Esophagus squamous epithelium (tissue), 4 donors: ENCODE measurements around the gene PVALEF.

Experiments used
- POLR2A ChIP-seq, 4 donors: fragments of 450-650 bp; IDR thresholded peaks; one replicate each; pipeline ENCODE4 v1.6.1; 2017; ENCODE audit warnings: antibody characterized with exemption in 4 of 4, mild to moderate bottlenecking in 4 of 4, moderate library complexity in 3 of 4
- TF ChIP-seq, protein P1 (sequence below), 6 experiments: fragments of 450-650 bp in 4 of 6; fragments of 200-600 bp in 2 of 6; sonication (generic) in 2 of 6; IDR thresholded peaks; one replicate each; pipeline ENCODE4 v1.5.1; 2016 to 2019; ENCODE audit warnings: antibody characterized with exemption in 6 of 6, mild to moderate bottlenecking in 4 of 6, moderate library complexity in 4 of 6

DNA sequence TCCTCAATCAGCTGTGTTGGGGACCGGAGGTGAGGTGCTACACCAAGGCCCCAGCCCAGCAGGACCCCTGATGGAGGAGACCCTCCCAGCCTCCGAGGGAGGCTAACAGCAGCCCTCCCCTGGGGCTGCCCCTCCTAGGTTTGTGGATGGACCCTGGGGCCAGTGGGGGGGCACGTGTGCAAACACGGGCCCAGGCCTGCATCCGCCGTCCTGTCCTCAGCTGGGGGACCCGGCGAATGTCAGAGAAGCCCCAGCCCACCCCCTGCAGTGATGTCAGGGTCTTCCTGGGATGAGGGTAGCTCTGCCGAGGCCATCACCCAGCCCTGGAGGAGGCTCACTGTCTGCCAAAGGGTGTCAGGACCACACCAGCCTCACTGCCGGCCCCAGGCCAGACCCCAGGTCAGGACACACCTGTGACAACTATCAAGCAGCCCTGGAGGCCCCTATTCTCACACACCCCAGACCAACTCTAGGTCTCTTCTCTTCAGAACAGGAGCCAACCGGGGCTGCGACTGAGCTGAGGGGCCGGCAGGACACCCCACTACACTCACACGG is 30.7 kb downstream of the PVALEF start:
- TF ChIP-seq POLR2A (IDR thresholded peaks at IDR 0.05), result no peak
- TF ChIP-seq, protein P1, sequence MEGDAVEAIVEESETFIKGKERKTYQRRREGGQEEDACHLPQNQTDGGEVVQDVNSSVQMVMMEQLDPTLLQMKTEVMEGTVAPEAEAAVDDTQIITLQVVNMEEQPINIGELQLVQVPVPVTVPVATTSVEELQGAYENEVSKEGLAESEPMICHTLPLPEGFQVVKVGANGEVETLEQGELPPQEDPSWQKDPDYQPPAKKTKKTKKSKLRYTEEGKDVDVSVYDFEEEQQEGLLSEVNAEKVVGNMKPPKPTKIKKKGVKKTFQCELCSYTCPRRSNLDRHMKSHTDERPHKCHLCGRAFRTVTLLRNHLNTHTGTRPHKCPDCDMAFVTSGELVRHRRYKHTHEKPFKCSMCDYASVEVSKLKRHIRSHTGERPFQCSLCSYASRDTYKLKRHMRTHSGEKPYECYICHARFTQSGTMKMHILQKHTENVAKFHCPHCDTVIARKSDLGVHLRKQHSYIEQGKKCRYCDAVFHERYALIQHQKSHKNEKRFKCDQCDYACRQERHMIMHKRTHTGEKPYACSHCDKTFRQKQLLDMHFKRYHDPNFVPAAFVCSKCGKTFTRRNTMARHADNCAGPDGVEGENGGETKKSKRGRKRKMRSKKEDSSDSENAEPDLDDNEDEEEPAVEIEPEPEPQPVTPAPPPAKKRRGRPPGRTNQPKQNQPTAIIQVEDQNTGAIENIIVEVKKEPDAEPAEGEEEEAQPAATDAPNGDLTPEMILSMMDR (IDR thresholded peaks at IDR 0.05), result no peak
